Neural cell (in vitro differentiated cells): ENCODE measurements around the gene TNFRSF8. TPM values are rescaled to one million over a fixed set of nuclear protein-coding genes. Genes with fewer than 3 reads are reported as not detected.

Experiments used
- H2AFZ ChIP-seq: fragments of 200-600, 300-800 bp; sonication (generic), shearing (Covaris generic); 2 replicates; pipeline ENCODE4 v1.6.0; 2014; ENCODE audit warnings: low read depth, mild to moderate bottlenecking, antibody characterized with exemption, low read length, moderate library complexity
- H3F3A ChIP-seq: fragments of 200-600 bp; shearing (Covaris generic); 2 replicates; pipeline ENCODE4 v1.6.1; 2016; ENCODE audit warnings: mild to moderate bottlenecking, moderate library complexity, mixed read lengths, antibody characterized with exemption, low read length; ENCODE audit not compliant: insufficient read depth, poor library complexity, severe bottlenecking
- H3K27ac ChIP-seq: fragments of 200-600, 300-800 bp; sonication (generic), shearing (Covaris generic); 2 replicates; pipeline ENCODE4 v1.5.1; 2014; ENCODE audit warnings: mild to moderate bottlenecking, low read length, moderate library complexity
- H3K27me3 ChIP-seq: fragments of 300-800, 200-600 bp; sonication (generic), shearing (Covaris generic); 2 replicates; pipeline ENCODE4 v1.6.0; 2014; ENCODE audit warnings: mild to moderate bottlenecking, low read depth, low read length, moderate library complexity; ENCODE audit not compliant: insufficient read depth
- H3K36me3 ChIP-seq: fragments of 300-800, 200-600 bp; sonication (generic), shearing (Covaris generic); 2 replicates; pipeline ENCODE4 v1.5.1; 2014; ENCODE audit warnings: mild to moderate bottlenecking, antibody characterized with exemption, low read length, moderate library complexity; ENCODE audit not compliant: insufficient read depth
- H3K4me2 ChIP-seq: fragments of 300-800, 200-600 bp; sonication (generic), shearing (Covaris generic); 2 replicates; pipeline ENCODE4 v1.6.0; 2014; ENCODE audit warnings: mild to moderate bottlenecking, low read length
- H3K4me3 ChIP-seq: fragments of 300-800, 200-600 bp; sonication (generic), shearing (Covaris generic); 2 replicates; pipeline ENCODE4 v1.5.1; 2014; ENCODE audit warnings: mild to moderate bottlenecking, low read length, moderate library complexity
- H3K79me2 ChIP-seq: fragments of 200-600 bp; shearing (Covaris generic); replicated peaks from 2 replicates; pipeline ENCODE4 v1.6.0; 2014; ENCODE audit warnings: mild to moderate bottlenecking, low read length, moderate library complexity; ENCODE audit not compliant: insufficient read depth
- H3K9ac ChIP-seq: fragments of 300-800, 200-600 bp; sonication (generic), shearing (Covaris generic); 2 replicates; pipeline ENCODE4 v1.6.1; 2016; ENCODE audit warnings: mild to moderate bottlenecking, low read length, mixed read lengths
- H3K9me2 ChIP-seq: fragments of 200-600 bp; shearing (Covaris generic); 2 replicates; pipeline ENCODE4 v1.6.1; 2016; ENCODE audit warnings: mild to moderate bottlenecking, low read length, mixed read lengths; ENCODE audit not compliant: insufficient read depth
- H3K9me3 ChIP-seq: fragments of 200-600, 300-800 bp; sonication (generic), shearing (Covaris generic); 2 replicates; pipeline ENCODE4 v1.6.1; 2016; ENCODE audit warnings: mild to moderate bottlenecking, mixed run types, low read length, moderate library complexity, mixed read lengths
- H4K20me1 ChIP-seq: fragments of 200-600 bp; shearing (Covaris generic); 2 replicates; pipeline ENCODE4 v1.6.1; 2016; ENCODE audit warnings: mild to moderate bottlenecking, mixed run types; ENCODE audit not compliant: insufficient read depth
- EP300 ChIP-seq: fragments of 450-650 bp; conservative IDR thresholded peaks from 2 replicates; pipeline ENCODE4 v1.6.1; 2014; ENCODE audit warnings: antibody characterized with exemption, mild to moderate bottlenecking, moderate library complexity; ENCODE audit not compliant: poor library complexity, severe bottlenecking
- EZH2 ChIP-seq: fragments of 200-600, 300-800 bp; shearing (Covaris generic), sonication (generic); IDR thresholded peaks from 2 replicates; pipeline ENCODE4 v1.6.1; 2014; ENCODE audit warnings: antibody characterized with exemption, low read length, borderline replicate concordance, mild to moderate bottlenecking; ENCODE audit not compliant: insufficient read depth, poor library complexity, severe bottlenecking
- MXI1 ChIP-seq: fragments of 450-650 bp; conservative IDR thresholded peaks from 2 replicates; pipeline ENCODE4 v1.6.1; 2014; ENCODE audit warnings: antibody characterized with exemption, mild to moderate bottlenecking; ENCODE audit not compliant: poor library complexity, severe bottlenecking
- POLR2AphosphoS5 ChIP-seq: IDR thresholded peaks from 2 replicates; pipeline ENCODE4 v1.6.1; 2012
- RAD21 ChIP-seq: fragments of 450-650 bp; conservative IDR thresholded peaks from 2 replicates; pipeline ENCODE4 v1.6.1; 2014; ENCODE audit warnings: antibody characterized with exemption, mild to moderate bottlenecking, moderate library complexity
- SMC3 ChIP-seq: fragments of 450-650 bp; conservative IDR thresholded peaks from 2 replicates; pipeline ENCODE4 v1.6.1; 2014; ENCODE audit warnings: antibody characterized with exemption, mild to moderate bottlenecking, moderate library complexity; ENCODE audit not compliant: poor library complexity
- TAF1 ChIP-seq: IDR thresholded peaks from 2 replicates; pipeline ENCODE4 v1.6.1; 2012; ENCODE audit warnings: low read depth
- polyA plus RNA-seq: library from polyadenylated mRNA; depleted of rRNA; stranded (reverse); fragments of >200 nt; gene quantifications from 2 replicates; pipeline ENCODE4 v1.2.3, GENCODE V29; 2014
- TF ChIP-seq, protein P1 (sequence below): fragments of 450-650 bp; IDR thresholded peaks from 2 replicates; pipeline ENCODE4 v1.5.1; 2014; ENCODE audit warnings: antibody characterized with exemption, mild to moderate bottlenecking, moderate library complexity; ENCODE audit not compliant: poor library complexity, severe bottlenecking
- TF ChIP-seq, protein P2 (sequence below): IDR thresholded peaks from 2 replicates; pipeline ENCODE4 v1.6.1; 2012; ENCODE audit warnings: borderline replicate concordance

The TNFRSF8 gene
- polyA plus RNA-seq, 1 donor from 2014 or later = not detected

DNA sequence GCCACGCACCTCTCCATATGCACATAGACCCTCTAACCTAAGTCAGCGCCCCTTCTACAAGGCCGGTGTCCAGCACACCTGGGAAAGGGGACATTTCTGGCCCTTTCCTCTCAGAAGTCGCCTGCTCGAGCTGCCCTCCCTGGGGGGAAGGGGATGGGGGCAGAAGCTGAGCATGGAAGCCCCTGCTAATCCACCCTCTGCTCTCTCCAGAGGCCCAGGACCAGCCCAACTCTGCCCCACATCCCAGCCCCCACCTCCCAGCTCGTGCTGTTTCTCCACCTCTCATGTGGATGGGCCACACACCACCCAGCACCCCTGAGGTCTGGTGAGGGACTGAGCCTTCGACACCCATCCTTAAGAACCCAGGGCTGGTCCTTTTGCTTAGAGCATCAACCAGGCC, 118.5 kb downstream of the TNFRSF8 start:
- Histone ChIP-seq H3K4me2 (no peak overlapping the region), H3K4me3 (no peak overlapping the region), H3K27ac (no peak overlapping the region), H4K20me1 (no peaks in the 10 kb centered on the region), H3K9me3 (no peaks in the 10 kb centered on the region), H2AFZ (no peak overlapping the region), H3K9ac (no peak overlapping the region), H3K9me2 (no peaks in the 10 kb centered on the region), H3K36me3 (no peaks in the 10 kb centered on the region), H3K79me2 (no peaks in the 10 kb centered on the region), H3K27me3 (no peaks in the 10 kb centered on the region), H3F3A (no peaks in the 10 kb centered on the region)
- TF ChIP-seq POLR2AphosphoS5 (no peak), RAD21 (no peak), EZH2 (no peak), TAF1 (no peak), MXI1 (no peak), EP300 (no peak), SMC3 (no peak)
- TF ChIP-seq, protein P1, sequence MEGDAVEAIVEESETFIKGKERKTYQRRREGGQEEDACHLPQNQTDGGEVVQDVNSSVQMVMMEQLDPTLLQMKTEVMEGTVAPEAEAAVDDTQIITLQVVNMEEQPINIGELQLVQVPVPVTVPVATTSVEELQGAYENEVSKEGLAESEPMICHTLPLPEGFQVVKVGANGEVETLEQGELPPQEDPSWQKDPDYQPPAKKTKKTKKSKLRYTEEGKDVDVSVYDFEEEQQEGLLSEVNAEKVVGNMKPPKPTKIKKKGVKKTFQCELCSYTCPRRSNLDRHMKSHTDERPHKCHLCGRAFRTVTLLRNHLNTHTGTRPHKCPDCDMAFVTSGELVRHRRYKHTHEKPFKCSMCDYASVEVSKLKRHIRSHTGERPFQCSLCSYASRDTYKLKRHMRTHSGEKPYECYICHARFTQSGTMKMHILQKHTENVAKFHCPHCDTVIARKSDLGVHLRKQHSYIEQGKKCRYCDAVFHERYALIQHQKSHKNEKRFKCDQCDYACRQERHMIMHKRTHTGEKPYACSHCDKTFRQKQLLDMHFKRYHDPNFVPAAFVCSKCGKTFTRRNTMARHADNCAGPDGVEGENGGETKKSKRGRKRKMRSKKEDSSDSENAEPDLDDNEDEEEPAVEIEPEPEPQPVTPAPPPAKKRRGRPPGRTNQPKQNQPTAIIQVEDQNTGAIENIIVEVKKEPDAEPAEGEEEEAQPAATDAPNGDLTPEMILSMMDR = no peak
- TF ChIP-seq, protein P2, sequence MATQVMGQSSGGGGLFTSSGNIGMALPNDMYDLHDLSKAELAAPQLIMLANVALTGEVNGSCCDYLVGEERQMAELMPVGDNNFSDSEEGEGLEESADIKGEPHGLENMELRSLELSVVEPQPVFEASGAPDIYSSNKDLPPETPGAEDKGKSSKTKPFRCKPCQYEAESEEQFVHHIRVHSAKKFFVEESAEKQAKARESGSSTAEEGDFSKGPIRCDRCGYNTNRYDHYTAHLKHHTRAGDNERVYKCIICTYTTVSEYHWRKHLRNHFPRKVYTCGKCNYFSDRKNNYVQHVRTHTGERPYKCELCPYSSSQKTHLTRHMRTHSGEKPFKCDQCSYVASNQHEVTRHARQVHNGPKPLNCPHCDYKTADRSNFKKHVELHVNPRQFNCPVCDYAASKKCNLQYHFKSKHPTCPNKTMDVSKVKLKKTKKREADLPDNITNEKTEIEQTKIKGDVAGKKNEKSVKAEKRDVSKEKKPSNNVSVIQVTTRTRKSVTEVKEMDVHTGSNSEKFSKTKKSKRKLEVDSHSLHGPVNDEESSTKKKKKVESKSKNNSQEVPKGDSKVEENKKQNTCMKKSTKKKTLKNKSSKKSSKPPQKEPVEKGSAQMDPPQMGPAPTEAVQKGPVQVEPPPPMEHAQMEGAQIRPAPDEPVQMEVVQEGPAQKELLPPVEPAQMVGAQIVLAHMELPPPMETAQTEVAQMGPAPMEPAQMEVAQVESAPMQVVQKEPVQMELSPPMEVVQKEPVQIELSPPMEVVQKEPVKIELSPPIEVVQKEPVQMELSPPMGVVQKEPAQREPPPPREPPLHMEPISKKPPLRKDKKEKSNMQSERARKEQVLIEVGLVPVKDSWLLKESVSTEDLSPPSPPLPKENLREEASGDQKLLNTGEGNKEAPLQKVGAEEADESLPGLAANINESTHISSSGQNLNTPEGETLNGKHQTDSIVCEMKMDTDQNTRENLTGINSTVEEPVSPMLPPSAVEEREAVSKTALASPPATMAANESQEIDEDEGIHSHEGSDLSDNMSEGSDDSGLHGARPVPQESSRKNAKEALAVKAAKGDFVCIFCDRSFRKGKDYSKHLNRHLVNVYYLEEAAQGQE = no peak

DNA sequence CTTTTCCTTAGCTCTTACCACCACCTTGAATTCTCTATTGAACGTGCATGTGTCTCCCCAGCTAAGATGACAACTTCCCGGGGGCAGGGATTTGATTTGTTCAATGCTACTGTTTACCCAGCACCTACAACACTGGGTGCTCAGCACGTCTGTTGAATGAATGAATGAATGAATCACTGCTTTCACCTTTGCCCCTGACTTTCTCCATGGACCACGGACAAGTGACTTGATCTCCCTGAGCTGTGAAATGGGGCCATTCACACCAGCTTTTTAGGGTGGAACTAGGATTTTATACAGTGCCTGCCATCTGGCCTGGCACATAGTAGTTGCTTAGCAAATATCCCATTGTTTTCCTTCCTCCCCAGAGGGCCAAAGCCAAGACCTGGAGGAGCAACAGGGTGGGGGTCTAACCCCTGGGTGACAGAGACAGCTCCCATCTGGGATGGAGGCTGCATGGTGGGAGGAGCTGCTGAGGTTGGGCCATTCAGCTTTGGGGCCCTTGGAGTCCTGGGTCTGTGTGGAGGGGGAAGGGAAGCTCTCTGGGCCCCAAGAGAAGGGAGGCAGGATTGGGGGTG, 119.4 kb downstream of the TNFRSF8 start:
- H4K20me1 ChIP-seq = no peaks in the 10 kb centered on the region
- no peaks in the 10 kb centered on the region for H3K36me3 ChIP-seq
- H3K9ac ChIP-seq = no peak overlapping the region
- H3K27ac ChIP-seq = no peak overlapping the region
- no peaks in the 10 kb centered on the region for H3F3A ChIP-seq
- H3K4me3 ChIP-seq = no peak overlapping the region
- TF ChIP-seq EP300 (no peak), MXI1 (no peak), SMC3 (no peak), RAD21 (no peak), TAF1 (no peak), EZH2 (no peak), POLR2AphosphoS5 (no peak)
- TF ChIP-seq, protein P1 = no peak
- TF ChIP-seq, protein P2 = no peak
- H3K9me3 ChIP-seq = no peaks in the 10 kb centered on the region
- no peak overlapping the region for H2AFZ ChIP-seq
- H3K9me2 ChIP-seq = no peaks in the 10 kb centered on the region
- no peaks in the 10 kb centered on the region for H3K79me2 ChIP-seq
- no peaks in the 10 kb centered on the region for H3K27me3 ChIP-seq
- H3K4me2 ChIP-seq = no peak overlapping the region
